HG03025 (cell line): Measurements from ENCODE around the gene NXN.
"Not testable (repeated sequence)": the region's sequence is repeated elsewhere in the genome, so short reads cannot be mapped to it uniquely, and the experiment has no call there.

Experiments
- ATAC-seq: cut with Tn5 transposase; IDR thresholded peaks from one replicate; pipeline ENCODE4 v1.9.1; 2021; ENCODE audit warnings: mild to moderate bottlenecking, moderate library complexity; ENCODE audit not compliant: unreplicated experiment, low FRiP score

Gene NXN

DNA sequence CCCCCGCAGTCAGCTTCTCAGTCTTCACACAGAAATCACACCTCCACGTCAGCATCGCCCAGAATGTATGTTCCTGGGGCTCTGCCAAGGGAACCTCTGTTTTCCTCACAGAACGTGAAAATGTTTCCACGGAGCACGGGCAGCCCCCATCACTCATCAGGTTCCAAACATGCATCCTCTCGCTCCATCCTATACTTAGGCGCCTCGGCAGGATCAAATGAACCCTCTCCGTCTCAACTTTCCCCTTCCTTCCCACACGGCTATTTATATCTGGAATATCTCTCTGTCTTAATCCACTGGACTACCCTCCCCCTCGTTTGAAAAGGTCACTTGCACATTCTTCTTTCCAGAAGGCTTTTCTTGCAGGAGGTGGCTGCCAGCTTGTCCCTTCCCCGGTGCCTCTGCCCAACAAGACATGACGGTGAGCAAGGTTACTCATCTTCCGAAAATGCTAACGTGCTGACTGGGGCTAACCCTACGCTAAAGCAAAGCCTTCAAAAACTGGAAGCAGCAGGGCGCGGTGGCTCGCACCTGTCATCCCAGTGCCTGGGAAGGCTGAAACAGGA is 21.6 kb downstream of the NXN start:
- no peak for ATAC-seq

DNA sequence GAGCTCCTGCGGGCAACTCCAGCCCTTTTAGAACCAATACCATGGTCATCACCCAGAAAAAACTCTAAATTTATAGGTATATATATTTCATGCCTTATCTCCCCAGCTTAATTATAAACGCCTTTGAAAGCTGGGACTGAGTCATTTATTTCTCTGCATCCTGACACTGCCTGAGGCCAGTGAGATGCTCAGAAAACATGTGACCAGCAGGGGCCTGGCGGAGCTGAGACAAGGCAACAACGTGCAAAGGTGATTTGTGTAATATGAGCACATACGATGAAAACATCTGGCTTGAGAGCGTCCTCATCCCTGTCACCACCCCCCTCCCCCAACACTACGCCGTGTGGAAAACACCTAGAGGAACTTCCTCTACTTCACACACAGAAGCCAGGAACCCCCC is 22.7 kb downstream of the NXN start:
- ATAC-seq = no peak

DNA sequence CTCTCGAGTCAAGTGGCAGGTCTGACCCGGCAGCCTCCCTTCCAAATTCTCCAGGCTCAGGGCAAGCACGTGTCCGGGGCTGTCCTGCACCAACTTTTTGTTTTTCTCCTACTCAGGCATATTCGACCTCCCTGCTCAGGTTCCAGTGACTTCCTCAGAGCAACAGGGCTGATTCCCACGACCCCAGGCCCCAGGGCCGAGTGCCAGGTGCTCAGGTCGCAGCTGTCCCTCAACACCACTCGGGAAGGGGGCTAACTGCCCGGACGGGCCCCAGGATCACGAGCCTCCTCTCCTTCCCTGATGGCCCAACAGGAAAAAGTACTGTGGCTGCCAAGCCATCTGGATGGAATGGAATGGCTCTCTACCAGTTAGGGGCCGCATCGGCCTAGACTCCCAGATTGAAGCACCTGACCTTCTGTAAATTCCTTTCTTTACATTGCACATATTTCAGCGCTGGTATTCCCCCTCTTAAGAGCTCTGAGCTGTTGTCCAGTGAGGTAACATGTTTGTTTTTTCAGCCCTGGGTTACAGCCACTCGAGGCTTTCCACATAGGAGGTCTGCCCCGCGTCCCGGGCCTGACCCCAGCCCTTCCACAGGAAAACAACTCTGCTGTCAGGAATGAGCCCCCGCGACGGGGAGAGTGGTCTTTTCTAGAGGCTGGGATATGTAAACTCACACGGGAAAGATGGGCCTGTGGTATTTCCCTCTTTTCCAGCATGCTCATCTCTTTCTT is 25.0 kb downstream of the NXN start:
- no peak for ATAC-seq

DNA sequence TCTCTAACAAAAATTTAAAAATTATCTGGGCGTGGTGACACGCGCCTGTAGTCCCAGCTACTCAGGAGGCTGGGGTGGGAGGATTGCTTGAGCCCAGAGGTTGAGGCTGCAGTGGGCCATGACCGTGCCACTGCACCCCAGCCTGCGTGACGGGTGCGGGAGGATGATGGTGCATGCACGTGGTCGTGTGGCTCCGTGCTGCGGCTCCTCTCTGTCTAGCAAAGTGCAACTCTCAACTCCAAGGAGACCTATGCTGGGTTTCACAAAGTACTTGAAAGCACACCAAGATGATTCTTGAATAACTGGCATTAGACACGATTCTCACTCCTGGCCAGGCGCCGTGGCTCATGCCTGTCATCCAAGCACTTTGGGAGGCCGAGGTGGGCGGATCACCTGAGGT is 25.8 kb downstream of the NXN start:
- ATAC-seq = no peak

DNA sequence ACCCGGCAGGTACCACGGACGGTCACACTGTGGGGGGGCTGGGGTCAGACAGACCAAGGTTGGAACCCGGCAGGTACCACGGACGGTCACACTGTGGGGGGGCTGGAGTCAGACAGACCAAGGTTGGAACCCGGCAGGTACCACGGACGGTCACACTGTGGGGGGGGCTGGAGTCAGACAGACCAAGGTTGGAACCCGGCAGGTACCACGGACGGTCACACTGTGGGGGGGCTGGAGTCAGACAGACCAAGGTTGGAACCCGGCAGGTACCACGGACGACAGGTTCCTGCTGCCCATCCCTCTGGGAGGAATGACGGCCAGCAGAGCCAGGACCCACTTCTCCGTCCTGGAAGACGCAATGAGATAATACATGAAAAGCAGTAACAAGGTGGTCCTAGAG is 27.0 kb downstream of the NXN start:
- not testable (repeated sequence) for ATAC-seq

DNA sequence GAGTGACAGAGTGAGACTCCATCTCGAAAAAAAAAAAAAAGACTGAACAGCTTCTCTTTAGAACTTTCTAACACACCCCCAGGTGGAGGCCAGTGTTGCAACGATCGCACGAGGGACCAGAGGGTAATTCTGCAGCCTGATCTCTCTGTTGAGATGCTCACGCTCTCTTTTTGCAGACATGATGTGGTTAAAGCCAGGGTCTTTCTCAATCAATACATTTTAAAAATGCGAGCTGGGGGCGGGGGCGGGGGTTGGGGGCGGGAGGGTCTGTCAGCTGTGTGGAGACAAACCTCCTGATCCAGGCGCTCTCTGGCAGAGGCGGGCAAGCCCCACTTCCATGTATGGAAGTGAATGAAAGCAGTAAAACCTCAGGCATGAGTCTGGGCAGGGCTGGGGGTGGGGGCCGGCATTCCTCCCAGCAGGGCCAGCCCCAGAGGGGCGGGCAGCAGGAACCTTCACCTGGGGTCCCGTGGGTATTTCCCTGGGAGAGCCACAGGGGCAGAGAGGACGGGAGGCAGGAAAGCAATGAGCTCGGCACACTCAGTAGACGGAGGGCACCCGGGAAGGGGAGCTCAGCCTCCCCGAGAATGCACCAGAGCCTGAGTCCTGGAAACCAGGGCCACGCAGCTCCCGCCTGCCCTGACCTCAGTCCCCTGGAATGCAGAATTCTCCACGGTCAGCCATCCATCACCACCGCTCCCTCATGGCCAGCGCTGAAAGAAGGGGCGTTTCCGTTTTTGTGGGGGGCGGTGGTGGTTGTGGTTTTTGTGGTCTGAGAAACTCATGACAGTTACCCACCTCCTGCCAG is 28.0 kb downstream of the NXN start:
- no peak for ATAC-seq

DNA sequence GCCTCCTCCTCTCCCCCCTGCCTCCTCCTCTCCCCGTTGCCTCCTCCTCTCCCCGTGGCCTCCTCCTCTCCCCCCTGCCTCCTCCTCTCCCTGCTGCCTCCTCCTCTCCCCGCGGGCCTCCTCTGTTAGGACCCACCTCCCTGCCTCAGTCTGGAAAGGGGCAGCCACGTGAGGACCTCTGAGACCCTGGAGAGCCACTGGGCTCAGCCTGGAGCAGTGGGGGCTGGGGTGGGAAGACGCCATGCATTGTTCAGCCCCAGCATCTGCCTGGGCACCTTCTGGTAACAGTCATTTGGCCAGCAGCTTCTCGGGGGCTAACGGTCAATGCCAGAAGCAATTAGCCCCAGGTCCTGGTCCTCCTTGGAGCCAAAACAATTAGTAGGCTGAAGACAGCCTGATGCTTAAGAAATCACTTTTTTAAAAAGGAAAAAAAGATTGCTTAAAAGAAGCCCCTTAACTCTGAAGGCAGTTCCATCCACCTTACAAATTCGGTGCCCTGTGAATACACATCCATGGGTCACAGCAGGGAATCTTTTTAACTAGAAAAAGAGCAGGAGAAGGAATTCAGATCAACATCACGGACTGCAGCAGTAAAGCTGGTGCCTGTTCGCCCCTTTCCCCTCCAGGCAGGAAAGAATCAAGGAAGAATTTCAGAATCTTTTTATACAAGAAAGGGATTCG is 29.8 kb downstream of the NXN start:
- no peak for ATAC-seq

DNA sequence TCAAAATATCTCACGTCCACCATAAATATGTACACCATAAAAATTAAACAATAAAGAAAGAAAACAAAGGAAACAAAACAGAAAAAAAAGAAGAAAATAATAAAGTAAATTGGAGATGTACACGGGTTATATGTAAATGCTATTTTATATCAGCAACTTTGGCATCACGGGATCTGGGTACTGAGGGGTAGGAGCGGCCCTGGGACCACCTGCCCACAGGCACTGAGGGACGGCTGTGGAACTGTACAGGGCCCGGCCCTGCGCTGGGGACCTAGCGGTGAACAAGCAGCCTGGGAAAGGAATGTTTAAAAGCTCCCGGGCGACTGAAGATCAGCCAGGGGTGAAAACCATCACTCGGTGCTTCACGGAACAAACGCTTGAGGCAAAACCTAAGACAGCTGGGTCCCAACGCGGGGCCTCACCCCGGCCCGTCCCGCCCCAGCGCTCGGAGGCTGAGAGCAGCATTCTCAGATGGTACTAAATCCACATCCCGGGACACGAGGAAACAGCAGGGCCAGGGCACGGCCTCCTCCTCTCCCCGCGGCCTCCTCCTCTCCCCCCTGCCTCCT is 31.2 kb downstream of the NXN start:
- ATAC-seq = no peak

DNA sequence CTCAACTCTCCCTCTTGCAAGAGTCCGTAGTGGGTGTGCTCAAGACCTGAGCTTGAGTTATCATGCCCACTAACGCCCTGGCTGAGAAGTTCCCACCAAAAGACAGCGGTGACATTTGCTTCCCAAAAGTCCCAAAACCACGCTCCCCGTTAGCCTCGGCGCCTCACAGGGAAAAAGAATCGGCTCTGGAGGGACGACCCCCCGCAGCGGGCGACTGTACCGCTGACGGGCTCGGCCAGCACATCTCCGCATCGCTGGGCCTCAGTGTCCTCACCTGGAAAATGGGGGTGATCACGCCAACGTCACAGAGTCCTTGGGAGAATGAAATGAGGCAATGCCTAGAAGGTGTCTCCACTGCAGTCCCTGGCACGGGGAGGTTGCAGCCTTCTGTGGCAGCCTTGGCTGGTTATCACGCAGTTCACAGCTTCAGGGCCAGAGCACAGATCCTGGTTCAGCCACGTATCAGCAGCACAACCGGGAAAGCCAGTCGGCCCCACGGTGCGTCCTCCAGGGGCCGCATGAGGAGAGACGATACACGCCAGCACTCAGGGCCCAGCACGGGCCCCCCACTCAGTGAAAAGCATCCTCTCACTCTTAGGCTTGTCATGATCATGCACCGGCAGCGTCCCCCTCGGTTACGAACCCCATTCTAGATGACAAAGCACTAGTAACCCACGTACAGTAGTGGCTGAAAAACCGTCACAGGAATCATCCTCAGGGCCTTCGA is 32.9 kb downstream of the NXN start:
- no peak for ATAC-seq

DNA sequence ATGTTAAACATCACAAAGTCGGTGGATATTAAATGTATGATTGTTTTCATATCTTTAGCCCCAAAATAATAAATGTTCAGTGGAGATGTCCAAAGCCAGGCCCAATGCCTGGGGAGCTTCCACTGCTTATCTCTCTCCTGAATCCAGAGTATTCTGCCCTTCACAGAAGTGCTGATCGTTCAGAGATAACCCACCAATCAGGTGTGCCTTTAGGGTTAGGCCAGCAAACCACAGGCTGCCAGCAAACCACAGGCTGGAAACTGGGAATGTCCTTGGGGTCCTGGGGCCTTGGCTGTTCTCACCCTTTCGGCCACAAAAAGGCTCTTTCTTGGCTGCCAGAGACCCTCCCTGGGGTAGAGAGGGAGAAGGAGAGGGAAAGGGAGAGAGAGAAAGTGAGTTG is 33.9 kb downstream of the NXN start:
- no peak for ATAC-seq

DNA sequence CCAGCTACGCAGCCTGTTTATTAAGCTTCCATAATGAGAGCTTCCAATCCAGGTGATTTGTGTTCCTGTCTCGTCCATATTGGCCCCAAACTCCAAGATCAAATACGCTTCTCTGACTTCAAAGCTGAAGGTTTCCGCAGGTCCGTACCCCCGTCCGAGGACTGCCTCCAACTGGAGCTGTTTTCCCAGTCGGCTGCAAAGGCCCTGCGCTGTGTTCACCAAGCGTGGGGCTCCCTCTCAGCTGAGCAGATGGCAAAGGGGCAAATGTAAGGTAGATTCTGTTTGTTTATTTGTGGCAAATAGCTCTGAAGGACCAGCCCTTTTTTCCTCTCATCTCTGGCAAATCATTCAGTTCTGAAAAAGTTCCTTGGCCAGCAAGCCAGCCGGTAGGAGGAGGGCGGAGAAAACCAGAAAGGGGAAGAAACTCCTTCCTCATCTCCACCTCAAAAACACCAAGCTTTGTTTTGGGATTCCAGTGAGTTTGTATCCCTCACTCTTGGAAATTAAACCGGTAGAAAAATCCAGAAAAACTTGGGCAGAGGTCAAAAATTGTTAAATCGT is 35.2 kb downstream of the NXN start:
- ATAC-seq = no peak

DNA sequence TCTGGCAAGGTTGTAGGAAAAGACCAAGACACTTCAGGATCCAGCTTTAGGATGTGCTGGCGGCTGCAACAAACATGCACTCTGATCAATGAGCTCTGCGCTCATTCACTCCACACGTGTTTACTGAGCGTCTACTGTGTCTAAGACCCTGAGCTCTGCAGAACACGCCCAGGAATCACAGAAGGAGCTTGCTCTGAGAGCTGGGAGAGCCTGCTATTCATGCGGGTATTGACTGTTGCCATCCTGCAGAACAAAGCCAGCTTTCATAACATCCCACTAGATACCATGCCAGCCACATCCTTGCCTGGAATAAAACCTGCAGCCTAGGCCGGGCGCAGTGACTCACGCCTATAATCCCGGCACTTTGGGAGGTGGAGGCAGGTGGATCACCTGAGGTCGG is 44.1 kb downstream of the NXN start:
- no peak for ATAC-seq

DNA sequence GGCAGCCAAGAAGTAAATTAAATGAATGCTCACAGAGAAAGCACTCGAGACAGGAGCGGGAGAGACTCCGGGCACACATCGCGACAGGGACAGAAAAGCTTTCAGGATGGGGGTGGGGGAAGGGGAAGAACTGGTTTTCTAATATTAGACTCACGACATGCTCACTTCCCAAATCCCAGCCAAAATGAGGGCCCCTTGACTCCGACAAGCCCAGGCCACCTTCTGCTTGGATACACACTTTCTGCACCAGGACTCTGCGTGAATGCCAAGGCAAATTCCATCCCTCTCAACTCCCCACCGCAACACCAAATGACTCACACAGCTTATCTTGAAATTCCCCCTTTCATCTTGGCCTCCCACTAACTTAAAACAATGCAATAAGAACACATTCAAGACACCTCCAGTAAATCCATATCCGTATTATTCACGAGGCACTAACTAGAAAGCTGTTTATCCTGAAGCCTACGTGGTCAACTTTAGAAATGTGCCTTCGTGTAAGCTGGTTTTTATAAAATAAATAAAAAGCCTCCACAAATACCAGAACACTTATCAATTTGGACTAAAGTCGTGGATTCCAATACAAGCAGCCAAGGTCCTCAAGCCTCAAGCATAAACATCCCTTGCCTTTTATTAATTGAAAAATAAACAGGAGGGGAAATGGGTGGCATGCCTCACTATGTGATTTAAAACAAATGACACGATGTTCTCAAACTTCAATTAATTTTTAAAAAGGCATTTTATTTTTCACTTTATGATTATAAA is 46.1 kb downstream of the NXN start:
- no peak for ATAC-seq

DNA sequence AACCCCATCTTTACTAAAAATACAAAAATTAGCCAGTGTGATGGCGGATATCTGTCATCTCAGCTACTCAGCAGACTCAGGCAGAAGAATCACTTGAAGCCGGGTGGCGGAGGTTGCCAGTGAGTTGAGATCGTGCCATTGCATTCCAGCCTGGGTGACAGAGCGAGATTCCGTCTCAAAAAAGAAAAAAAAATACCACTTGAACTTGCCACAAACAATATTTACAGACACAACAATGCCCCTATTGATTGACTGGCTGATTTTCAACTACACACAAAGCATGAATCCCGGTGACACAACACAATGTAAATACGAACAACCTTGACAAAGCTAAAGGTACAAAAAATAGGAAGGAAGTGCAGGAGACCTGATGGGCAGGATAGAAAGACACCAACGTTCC is 49.3 kb downstream of the NXN start:
- no peak for ATAC-seq

DNA sequence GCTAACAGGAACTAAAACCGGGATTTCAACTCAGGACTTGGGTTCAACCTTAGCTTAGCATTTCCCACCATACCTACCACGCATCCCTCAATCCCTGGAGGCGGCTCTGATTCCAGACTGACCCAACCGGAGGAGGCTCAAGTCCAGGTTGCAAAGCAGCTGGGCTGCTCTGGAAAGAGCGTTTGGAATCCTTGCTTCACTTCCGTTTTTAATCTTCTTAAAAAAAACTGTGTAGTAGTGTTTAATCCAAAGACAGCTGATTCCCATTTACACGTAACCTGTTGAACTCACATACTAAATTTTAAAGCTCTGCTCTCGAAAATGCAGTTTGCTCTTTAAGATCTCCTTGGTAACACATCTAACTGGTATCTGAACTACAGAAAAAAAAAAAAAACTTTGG is 50.0 kb downstream of the NXN start:
- ATAC-seq = no peak

DNA sequence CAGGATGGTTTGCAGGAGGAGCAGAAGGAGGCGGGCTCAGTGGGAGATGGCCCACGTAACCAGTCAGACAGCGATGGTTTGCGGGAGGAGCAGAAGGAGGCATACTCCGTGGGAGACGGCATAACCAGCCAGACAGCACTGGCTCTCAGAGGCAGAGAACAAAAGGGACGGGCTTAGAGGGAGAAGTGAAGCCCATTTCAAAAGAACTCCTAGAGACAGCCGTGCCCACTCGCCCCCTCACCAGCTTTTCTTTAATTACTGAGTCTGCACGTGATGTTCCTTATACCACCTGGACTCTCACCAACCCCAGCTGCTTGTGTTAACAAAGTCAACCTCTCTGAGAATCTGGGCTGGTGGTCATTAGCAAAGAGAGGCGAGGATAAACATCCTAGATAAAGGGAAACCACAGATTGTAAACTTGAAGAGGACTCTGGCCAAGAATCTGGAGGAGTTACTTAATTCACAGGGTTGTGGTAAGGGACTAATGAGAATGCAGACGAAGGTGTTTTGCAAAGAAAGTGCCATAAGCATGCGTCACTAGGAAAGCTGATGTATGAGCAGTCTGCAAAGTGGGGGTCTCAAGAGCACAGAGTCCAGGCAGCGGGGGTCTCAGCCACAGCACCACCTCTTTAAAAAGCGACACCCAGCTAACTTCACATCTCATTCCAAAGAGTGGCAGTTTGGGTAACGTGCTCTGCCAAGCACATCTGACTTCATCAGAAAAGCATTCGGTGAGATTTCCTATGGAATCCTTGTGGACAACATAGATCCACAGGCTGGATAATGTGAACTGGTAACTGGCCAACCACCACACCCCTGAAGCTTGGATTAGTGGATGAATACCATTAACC is 51.7 kb downstream of the NXN start:
- ATAC-seq = no peak

DNA sequence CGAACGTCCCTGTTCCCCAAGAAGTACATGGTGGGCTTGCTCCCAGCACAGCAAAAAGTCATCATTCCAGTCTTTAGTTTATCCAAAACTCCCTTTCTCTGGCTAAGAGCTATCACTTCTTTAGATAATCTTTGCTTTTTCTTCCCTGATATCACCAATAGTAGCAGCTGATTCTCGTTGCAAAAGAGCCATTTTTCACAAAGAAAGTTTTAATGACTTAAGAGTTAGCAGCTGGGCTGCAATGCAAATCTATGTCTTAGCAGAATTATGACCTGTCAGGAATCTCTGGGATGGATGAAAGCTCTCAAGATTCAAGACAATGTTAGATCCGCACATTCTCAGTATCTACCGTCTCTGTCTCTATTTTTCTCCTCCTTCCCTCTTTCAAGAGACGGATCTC is 53.8 kb downstream of the NXN start:
- ATAC-seq = no peak

DNA sequence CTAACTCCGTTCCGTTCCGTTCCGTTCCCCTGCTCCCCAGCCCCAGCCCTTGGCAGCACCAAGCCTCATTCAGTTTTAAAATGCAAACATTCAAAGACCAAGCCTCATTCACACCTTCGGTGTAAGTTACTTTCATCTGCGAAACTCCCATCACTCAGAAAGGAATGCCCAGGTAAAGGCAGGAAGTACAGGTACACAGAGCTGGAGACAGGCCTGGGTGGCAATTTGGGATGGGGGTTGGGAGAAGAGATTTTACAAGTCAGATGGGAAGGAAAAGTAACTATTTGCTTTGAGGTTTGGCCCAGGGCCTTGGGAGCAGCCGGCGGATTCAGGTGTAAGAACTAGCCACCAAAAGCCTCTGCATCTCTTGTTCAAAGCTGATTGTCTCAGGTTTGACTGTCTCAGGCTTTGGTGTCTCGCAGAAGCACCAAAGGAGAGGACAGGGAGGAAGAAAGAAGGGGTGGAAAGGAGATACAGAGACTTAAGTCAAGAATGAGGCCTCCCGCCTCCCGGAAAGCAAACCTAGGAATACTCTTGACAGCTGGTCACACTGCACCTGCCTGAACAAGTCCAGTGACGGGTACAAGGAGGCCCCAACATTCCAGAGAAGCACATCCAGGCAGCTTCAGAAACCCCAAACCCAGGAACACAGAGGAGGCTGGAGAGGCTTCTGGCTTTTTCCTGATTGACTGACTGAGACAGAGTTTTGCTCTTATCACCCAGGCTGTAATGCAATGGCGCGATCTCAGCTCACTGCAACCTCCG is 54.7 kb downstream of the NXN start:
- no peak for ATAC-seq
